Neural progenitor cell (in vitro differentiated cells): Measurements from ENCODE around the gene HCK.

Experiments
- CTCF ChIP-seq: fragments of 200-600 bp; sonication (generic); IDR thresholded peaks from 2 replicates; pipeline ENCODE4 v1.5.1; 2017; ENCODE audit warnings: antibody characterized with exemption, mild to moderate bottlenecking
- EZH2 ChIP-seq: fragments of 200-600 bp; sonication (generic); IDR thresholded peaks from 2 replicates; pipeline ENCODE4 v1.6.1; 2017; ENCODE audit warnings: antibody characterized with exemption, mild to moderate bottlenecking, moderate library complexity

DNA sequence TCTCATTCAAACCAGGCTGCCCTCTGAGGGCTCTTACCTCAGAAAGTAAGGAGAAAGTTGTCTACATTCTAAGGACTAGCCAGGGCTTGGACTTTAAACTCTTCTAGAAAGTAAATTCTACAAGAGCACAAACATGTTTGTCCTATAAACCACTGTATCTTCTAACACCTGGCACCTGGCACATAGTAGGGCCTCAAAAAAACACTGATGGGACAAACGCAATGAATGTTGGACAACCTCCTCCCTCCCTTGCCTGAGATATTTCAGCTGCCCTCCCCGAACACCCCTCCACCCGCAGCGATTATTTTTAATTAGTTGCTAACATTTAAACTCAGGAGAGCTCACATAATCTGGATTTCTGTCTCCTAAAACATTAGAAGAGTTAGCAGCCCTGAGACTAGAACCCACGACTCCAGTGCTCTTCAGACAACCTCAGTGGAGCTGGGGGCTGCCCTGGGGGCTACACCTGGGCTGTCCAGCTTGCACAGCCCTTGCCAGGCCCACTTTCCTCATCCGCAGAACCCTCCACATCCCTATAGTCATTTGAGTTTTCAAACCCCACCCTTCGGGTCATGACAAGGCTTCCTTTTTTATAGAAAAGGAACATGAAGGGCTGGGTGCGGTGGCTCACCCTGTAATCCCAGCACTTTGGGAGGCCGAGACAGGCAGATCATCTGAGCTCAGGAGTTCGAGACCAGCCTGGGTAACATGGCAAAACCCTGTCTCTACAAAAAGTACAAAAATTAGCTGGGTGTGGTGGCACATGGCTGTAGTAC lies 4.9 kb downstream of the HCK start:
- TF ChIP-seq CTCF (no peak), EZH2 (no peak)
